Posterior vena cava (tissue), 2 donors: ENCODE results near the gene KBTBD2. TPM values are rescaled to one million over a fixed set of nuclear protein-coding genes. Genes with fewer than 3 reads are reported as not detected.
"Not testable (repeated sequence)": the region's sequence is repeated elsewhere in the genome, so short reads cannot be mapped to it uniquely, and the experiment has no call there.

Experiments
- DNase-seq: peaks from one replicate; pipeline ENCODE4 v3.0.0-alpha.2; 2020; ENCODE audit warnings: low spot score
- intact Hi-C, 2 donors: fragments of 100-400 bp; cut with DNase I; formaldehyde crosslinking; loops; one replicate each; pipeline versions ENCODE4 v1.14.1 to v1.14.2; 2022 to 2023
- total RNA-seq, 2 donors: library from RNA; stranded (reverse); fragmentation: NEBNext Ultra II Directional; extraction: Animal tissue kit (Norgen Biotek cat#: 25700); gene quantifications; one replicate each; pipeline ENCODE4 v1.2.1, GENCODE V29; 2021
- donor health status: DM: yes; HTN: yes; CAD: no.
- donor health status: DM: yes; HTN: yes; CAD: no.

KBTBD2 gene
- total RNA-seq, 2 donors from 2014 or later = 24.1 to 34.8 TPM

DNA sequence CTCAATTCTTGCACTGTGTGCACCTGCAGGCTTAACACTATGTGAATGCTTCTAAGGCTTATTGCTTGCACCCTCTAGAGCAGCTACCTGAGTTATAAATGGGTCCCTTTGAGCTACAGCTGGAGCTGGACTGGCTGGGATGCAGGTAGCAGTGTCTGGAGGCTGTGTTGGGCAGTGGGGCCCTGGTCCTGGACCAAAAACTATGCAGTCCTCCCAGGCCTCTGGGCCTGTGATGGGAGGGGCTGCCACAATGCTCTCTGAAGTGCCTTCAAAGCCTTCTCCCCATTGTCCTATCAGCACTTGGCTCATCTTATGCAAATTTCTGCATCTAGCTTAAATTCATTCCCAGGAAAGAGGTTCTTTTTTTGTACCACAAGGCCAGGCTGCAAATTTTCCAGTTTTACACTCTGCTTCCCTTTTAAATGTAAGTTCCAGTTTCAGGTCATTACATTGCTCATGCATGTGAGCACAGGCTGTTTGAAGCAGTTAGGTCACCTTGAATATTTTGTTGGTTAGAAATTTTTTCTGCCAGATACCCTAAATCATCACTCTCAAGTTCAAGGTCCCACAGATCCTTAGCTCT lies 26.0 kb downstream of the KBTBD2 start:
- intact Hi-C loops = no loop called here
- no peak for DNase-seq

DNA sequence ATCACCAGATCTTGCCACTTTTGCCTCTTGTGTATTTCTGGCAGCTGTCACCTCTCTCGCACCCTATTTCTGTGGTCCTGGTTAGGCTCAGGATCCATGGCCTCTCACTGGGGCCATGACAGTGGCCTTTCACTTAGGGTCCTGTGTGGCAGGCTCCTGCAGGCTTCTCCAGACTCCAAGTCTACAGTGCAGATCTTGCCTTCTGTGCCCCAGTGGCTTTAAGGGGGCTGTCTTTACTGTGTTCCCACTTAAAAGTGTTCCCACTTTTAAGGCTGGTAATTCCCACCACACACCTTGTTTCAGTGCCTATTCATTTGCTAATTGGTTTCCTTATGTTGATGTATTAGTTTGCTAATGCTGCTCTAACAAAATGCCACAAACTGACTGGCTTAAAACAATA lies 27.7 kb downstream of the KBTBD2 start:
- DNase-seq, intact Hi-C loops: not testable (repeated sequence)

DNA sequence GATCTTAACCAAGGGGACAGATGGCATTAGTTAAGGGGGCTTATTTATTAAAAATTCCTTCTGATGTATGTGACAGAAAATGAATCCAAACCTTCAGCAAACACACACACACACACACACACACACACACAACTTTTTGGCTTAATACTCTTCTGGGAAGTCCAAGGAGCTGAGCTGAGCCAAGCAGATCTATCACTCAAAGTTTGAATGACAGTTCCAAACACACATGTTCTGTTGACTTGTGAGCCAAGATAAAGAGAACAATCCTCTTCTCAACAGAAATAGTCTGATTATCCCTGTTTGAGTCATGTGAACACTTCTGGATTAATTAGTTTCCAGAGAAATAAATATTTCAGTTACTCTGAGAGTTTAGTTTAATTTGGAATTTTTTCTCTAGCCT lies 31.5 kb downstream of the KBTBD2 start:
- no peak for DNase-seq
- intact Hi-C loops = no loop called here

DNA sequence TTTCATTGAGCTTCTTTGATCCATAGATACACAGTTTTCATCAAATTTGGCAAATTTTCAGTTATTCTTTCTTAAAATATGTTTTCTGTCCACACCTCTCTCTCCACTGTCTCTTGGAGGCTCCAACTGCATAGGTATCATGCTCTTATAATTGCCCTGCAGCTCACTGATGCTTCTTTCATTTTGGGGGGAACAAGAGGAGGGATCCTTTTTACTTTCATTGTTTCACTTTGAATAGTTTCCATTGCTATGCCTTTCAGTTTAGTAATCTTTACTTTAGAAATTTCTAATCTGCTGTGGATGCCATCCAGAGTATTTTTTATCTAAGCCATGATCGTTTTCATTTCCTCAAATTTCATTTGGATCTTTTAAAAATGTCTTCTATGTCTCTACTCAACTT lies 32.9 kb downstream of the KBTBD2 start:
- DNase-seq = no peak
- intact Hi-C loops = no loop called here

DNA sequence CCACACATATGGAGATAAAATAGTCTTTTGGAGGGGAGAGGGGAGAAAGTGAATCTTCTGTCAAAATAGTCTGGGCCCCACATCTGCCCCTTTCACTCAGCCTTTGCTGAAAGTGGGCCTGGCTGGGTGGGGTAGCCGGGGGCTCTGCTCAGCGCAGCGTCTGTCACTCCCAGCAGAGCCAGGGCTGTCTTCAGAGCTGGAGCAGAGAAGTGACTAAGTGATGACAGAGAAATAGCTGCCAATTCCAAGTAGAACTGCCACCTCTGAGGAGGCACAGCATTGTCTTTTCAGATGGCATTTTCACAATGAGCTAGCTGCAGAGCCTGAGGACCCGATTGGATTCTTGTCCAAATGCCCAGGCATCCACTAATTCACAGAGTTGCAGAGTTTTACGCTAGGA lies 34.5 kb downstream of the KBTBD2 start:
- DNase-seq, intact Hi-C loops: not testable (repeated sequence)

DNA sequence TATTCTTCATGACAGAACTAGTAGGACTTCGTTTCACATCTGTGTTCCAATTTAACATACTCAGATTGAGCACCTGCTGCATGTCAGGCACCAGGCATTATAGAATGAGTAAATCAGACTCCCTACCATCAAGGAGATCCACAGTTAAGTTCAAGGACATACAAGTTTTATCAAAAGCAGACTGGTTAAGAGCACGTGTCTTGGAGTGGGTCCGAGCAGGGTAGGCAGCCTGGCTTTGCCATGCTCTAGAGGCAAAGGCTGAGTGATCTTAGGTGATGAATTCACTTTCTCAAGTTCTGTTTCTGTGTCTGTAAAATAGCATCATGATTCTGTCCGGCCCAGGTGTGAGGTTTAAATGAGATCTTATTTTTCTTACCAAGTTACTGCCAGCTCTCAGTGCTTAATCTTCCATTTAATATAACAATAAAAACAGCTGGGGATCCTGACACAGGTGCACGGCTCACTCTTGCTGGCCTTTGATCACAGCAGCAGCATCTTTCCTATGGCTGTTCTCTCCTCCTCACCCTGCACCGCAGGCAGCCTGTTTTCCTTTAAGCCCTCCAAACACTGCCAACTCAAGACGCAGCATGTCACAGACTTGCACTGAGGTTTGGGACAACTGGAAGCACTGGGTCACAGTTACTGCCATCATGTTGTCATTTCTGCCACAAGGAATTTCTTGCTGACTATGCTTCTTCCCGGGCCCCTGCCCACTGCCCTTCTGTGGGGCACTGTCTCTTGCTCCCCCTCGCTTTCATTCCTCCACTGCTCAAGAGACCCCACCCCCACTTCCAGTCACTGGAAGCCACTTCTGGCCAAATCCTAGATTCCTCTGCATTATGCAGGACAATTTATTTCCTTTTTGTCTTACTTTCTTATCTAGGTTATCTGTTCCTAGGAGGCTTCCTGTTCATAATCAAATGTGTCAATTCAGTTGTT lies 35.5 kb downstream of the KBTBD2 start:
- intact Hi-C loops, DNase-seq: not testable (repeated sequence)

DNA sequence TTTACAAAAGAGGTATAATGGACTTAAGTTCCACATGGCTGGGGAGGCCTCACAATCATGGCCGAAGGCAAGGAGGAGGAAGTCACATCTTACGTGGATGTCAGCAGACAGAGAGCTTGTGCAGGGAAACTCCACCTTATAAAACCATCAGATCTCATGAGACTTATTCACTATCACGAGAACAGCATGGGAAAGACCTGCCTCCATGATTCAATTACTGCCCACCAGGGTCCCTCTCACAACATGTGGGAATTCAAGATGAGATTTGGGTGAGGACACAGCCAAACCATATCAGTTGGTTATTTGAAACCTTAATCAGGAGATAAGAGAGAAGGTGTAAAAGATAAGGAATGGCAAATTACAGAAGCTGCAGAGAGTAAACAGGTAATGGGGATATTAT lies 40.9 kb downstream of the KBTBD2 start:
- DNase-seq, intact Hi-C loops: not testable (repeated sequence)

DNA sequence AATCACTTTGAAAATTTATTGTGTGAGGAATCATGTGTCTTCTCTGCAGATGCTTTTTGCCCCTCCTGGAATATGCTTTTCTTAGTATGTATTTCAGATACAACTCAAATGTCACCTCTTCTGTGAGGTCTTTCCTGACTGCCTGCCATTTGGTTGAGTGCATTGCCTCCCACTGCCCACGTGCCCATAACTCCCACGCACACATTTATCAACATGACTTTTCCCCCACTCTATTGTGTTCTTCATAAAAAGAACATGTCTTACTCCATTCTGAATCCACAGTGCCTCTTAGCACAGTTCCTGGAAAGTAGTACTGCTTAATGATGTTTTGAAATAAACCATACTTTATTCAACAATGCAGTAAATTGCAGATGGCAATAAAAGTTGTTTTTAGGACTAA lies 42.9 kb downstream of the KBTBD2 start:
- DNase-seq, intact Hi-C loops: not testable (repeated sequence)

DNA sequence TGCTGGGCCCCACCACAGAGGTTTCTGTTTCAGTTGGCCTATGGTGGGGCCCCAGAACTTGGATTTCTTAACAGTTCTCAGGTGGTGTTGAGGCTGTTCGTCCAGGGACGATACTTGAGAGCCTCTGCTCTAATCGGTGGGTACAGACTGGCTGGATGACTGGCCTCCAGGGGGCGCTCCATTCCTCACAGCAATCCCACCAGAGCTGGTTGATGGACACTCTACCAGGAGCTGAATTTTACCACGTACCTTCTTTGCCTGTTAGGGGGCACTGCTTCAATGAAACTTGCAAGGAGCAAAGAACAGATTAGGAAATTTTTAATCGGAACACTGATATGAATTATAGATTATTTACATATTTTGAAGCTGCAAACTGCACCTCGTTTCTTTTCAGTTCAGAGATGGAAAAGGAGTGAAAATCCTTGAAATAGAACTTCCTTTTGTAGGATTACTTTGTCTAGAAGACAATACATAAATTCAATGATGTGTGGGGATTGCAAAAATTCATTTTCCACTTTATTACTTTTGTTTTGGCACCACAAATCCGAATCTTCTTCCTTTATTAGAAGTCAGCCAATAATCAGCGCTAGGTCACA lies 44.8 kb downstream of the KBTBD2 start:
- peak; percentile 95 for DNase-seq
- intact Hi-C loops = no loop called here

DNA sequence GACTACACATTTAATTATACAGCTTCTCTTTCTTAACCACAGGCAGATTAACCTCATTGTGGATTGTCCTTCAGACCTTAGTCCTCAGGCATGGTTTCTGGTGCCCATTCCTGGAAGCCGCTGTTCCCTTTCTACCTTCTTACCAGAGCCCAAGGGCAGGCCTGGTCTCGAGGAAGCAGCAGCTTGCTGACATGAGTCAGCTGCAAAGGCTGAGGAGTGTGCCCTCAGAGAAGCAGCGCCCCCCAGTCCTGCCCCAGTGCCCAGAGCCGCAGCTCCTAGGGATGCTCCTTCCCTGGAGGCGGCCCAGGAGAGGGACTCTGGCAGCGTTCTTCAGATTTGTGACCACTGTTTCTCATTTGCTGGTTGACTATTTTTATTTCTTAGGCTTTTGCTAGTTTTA lies 46.8 kb downstream of the KBTBD2 start:
- DNase-seq, intact Hi-C loops: not testable (repeated sequence)

DNA sequence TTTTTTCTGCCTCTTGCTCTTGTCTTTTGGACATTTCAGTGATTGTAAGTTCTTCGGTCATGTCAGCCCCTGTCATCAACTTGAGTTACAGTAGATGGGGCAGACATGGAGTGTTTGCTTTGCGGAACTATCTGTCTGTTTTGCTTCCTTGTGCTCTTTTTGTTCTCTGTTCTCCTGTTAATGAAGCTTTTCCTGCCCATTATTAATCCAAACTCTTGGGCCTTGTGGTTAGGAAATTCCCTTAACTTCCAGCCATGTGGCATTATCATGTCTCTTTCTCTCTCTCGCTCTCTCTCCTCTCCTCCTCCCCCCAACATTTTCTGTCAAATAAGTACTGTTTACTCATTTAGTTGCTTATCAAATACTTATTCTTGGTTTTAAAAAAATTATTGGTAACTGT lies 47.8 kb downstream of the KBTBD2 start:
- DNase-seq, intact Hi-C loops: not testable (repeated sequence)

DNA sequence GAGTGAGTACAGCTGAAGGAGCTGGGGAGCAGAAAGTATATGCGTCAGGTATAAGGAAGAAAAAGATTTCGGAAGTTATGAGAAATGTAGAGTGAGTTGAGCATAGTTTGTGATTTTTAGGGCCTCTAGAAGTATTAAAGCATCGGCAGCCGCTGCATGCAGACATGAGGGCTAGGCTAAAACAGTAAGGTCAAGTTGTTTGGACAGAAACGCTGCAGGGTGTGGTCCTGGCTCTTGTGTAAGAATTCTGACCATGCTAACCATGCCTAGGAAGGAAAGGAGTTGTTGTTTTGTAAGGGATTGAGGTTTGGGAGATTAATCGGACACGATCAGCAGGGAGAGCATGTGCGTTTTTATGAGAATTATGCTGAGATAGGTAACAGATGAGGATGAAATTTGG lies 51.7 kb downstream of the KBTBD2 start:
- intact Hi-C loops, DNase-seq: not testable (repeated sequence)

DNA sequence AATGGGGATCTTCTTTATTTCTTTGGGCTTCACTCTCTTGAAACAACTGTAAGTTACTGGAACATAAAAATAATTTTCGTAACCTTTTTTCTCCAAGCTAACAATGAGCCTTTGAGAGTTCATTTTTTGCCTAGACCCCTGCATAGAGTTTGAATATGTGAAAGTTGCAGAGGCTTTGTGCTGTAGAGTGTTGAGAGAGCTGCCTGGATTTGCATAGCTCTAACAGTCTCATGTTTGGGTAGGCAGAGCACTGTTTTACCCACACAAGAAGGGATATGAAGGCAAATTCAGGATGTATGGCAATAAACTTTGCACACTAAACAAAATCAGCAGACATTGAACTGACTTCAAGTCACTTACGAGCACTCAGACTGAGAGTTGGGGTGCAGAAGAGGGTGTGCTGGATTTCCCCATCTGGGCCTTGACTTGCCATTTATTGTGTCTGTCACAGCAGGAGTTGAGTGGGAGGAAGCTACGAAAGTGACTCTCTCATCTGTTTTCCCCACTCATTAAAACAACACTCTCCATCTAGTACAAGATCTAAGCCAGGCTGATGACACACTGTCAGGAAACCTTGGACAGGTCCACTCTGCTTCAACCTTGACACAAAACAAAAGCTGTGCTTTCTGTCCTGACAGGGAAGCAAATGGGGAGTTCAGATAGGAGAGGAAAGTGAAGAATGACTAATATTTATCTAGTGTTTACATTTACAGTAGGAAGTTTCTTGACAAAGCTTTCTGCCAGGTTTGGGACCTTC lies 62.4 kb downstream of the KBTBD2 start:
- DNase-seq, intact Hi-C loops: not testable (repeated sequence)

Other genes starting within 250 kb of the KBTBD2 start
- 100 to 1,000 TPM; 129 to 163 TPM for gene FKBP9, start 65.7 kb upstream of the KBTBD2 start, total RNA-seq
- gene NT5C3A, start 171.0 kb upstream of the KBTBD2 start, total RNA-seq = 10 to 100 TPM; 20.0 to 20.1 TPM
- gene RP9, start 217.6 kb upstream of the KBTBD2 start, total RNA-seq = 10 to 100 TPM in 1 of 2 donors, 1 to 10 TPM in 1; 9.4 to 10.9 TPM
- gene BBS9, start 237.8 kb upstream of the KBTBD2 start, total RNA-seq = 10 to 100 TPM; 13.9 to 16.8 TPM